HG03442 (cell line): ENCODE data around the gene ABCB4.

Source experiments
- ATAC-seq: cut with Tn5 transposase; IDR thresholded peaks from one replicate; pipeline ENCODE4 v1.9.1; 2021; ENCODE audit warnings: mild to moderate bottlenecking, moderate library complexity; ENCODE audit not compliant: unreplicated experiment

Gene ABCB4

DNA sequence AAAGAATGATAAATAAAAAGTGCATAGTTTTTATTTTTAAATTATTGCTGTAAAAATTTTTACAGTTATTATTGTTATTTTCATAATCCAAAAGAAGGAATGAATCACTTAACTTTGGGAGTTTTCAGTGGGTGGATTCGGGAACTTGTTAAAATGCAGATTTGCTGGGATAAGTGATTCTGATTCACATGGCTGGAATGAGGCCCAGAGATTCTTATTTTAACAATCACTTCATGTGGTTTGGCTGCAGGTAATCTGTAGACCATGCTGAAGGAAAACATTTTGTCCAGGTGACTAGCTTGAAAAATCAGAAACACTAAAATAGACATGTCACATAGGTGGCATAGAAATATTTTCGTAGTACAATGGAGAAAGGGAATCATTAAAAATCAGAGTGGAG is 116.1 kb downstream of the ABCB4 start:
- no peak for ATAC-seq

DNA sequence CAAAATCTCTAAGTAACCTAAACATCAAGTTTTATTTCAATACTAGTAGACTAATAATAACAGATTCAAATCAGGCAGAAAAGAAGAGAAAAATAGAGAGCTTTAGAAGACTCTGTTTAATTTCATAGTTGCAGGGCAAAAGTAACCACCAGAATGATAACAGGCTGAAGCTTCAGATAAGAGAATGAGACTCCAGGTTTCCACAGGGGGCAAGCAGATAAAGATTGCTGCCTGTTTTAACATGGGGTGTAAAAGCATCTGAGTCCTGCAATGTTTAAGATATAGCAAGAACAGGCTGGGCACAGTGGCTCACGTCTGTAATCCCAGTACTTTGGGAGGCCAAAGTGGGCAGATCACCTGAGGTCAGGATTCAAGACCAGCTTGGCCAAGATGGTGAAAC is 119.0 kb downstream of the ABCB4 start:
- no peak for ATAC-seq

DNA sequence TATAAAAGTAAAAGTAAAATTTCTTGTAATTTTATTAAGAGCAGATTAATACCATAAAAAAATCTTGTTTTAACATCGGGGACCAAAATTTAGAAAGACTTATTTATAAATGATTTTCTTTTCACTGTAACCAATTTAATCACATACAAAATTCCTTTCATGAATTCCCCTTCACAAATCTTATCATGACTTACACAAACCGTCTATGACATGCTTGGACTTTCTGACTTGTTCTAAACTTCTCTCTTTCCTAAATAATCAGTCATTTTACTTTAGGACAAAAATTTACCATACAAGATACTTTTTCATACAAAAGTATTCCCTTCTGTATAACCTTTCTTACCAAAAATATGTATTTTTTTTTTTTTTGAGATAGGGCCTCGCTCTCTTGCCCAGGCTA is 120.7 kb downstream of the ABCB4 start:
- ATAC-seq = no peak
